HL-60 (cell line): ENCODE results near the gene TAF1B.

Experiments used
- DNase-seq, 2 experiments: peaks; one replicate each; pipeline ENCODE4 v3.0.0-alpha.2; 2010 to 2020; ENCODE audit warnings: low read depth in 1 of 2, low spot score in 1 of 2
- H3K27ac ChIP-seq: fragments of 250-450 bp; sonication (Bioruptor Pico); replicated peaks from 2 replicates; pipeline ENCODE4 v1.5.1; 2020; ENCODE audit warnings: mild to moderate bottlenecking, moderate library complexity
- H3K27me3 ChIP-seq: fragments of 250-450 bp; sonication (Bioruptor Pico); 2 replicates; pipeline ENCODE4 v1.5.1; 2021; ENCODE audit warnings: mild to moderate bottlenecking, moderate library complexity; ENCODE audit not compliant: insufficient read depth, poor library complexity, severe bottlenecking
- H3K4me3 ChIP-seq: replicated peaks from 2 replicates; pipeline ENCODE4 v1.5.1; 2011; ENCODE audit warnings: mild to moderate bottlenecking, control low read depth, low read length; ENCODE audit not compliant: insufficient read depth
- CTCF ChIP-seq: IDR thresholded peaks from one replicate; pipeline ENCODE4 v1.5.1; 2011; ENCODE audit warnings: low read length, control low read depth, inconsistent platforms; ENCODE audit not compliant: insufficient read depth
- GABPA ChIP-seq: IDR thresholded peaks from 2 replicates; pipeline ENCODE4 v1.6.1; 2012; ENCODE audit warnings: low read depth
- POLR2AphosphoS5 ChIP-seq: IDR thresholded peaks from 2 replicates; pipeline ENCODE4 v1.6.1; 2012; ENCODE audit warnings: low read depth
- SPI1 ChIP-seq: IDR thresholded peaks from 2 replicates; pipeline ENCODE4 v1.6.1; 2012; ENCODE audit warnings: low read depth, mild to moderate bottlenecking, borderline replicate concordance
- TF ChIP-seq, protein P1 (sequence below): IDR thresholded peaks from 2 replicates; pipeline ENCODE4 v1.6.1; 2012; ENCODE audit warnings: low read depth; ENCODE audit not compliant: insufficient replicate concordance

TAF1B gene

GRCh38 chr2:9944330-9944758, 101.1 kb downstream of the TAF1B start:
- DNase-seq: no peak
- no peak overlapping the region for H3K4me3 ChIP-seq
- no peak for TF ChIP-seq SPI1
- TF ChIP-seq CTCF: no peak
- no peak for TF ChIP-seq POLR2AphosphoS5
- no peak for TF ChIP-seq GABPA
- TF ChIP-seq, protein P1, sequence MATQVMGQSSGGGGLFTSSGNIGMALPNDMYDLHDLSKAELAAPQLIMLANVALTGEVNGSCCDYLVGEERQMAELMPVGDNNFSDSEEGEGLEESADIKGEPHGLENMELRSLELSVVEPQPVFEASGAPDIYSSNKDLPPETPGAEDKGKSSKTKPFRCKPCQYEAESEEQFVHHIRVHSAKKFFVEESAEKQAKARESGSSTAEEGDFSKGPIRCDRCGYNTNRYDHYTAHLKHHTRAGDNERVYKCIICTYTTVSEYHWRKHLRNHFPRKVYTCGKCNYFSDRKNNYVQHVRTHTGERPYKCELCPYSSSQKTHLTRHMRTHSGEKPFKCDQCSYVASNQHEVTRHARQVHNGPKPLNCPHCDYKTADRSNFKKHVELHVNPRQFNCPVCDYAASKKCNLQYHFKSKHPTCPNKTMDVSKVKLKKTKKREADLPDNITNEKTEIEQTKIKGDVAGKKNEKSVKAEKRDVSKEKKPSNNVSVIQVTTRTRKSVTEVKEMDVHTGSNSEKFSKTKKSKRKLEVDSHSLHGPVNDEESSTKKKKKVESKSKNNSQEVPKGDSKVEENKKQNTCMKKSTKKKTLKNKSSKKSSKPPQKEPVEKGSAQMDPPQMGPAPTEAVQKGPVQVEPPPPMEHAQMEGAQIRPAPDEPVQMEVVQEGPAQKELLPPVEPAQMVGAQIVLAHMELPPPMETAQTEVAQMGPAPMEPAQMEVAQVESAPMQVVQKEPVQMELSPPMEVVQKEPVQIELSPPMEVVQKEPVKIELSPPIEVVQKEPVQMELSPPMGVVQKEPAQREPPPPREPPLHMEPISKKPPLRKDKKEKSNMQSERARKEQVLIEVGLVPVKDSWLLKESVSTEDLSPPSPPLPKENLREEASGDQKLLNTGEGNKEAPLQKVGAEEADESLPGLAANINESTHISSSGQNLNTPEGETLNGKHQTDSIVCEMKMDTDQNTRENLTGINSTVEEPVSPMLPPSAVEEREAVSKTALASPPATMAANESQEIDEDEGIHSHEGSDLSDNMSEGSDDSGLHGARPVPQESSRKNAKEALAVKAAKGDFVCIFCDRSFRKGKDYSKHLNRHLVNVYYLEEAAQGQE: no peak
- no peak overlapping the region for H3K27ac ChIP-seq
- H3K27me3 ChIP-seq: peaks cover 10% of the 10 kb centered on the region

DNA sequence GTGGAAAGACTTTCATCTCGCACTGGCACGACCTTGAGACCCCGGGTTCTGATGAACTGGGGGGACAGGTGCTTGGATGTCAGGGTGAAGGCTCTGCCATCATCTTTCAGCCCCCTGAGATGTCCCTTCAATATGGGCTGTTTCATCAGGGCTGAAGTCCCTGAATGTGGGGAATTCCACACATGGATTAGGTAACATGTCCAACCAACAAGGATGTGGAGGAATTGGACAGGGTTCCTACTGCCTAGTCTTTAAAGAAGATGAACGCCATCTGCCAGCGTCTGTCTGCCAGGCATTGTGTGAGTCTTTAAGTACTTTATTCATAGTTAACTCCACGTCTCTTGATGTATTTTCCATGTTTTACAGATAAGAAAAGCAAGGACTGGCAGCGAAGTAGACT, 102.3 kb downstream of the TAF1B start:
- TF ChIP-seq GABPA (no peak), POLR2AphosphoS5 (no peak), SPI1 (no peak), CTCF (no peak)
- TF ChIP-seq, protein P1: no peak
- no peak for DNase-seq
- Histone ChIP-seq H3K27me3 (peaks cover 17% of the 10 kb centered on the region), H3K4me3 (no peak overlapping the region), H3K27ac (no peak overlapping the region)

- Histone ChIP-seq H3K27me3 (peaks cover 17% of the 10 kb centered on the region), H3K4me3 (no peak overlapping the region), H3K27ac (no peak overlapping the region)
- TF ChIP-seq POLR2AphosphoS5 (no peak), SPI1 (no peak), CTCF (no peak), GABPA (no peak)
- TF ChIP-seq, protein P1: no peak
- no peak for DNase-seq
These were observed 102.8 kb downstream of the TAF1B start for GRCh38 chr2:9946076-9946475.
